ENCODE results near the gene FLT4.

FLT4 gene

DNA sequence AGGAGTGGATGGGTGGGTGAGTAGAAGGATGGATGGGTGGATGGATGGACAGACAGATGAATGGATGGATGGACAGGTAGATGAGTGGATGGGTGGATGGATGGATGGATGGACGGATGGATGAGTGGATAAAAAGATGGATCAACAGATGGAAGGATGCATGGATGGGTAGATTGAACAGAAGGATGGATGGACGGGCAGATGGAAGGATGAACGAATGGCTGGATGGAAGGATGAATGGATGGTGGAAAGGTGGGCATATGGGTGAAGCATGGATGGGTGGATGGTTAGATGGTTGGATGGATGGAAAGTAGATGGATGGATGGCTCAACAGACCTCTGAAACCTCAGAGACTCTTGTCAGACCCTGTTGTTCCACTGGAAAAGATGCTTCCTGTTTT, 10.1 kb downstream of the FLT4 start:
- Histone ChIP-seq H2AFZ (ENCODE audit: low read depth, low read length, severe bottlenecking) (no peak overlapping the region), H3K79me2 (ENCODE audit: insufficient read depth, low read length) (no peaks in the 10 kb centered on the region), H3F3A (ENCODE audit: insufficient read depth) (no peaks in the 10 kb centered on the region), H3K4me3 (ENCODE audit: insufficient read depth, low read length, poor library complexity, severe bottlenecking) (no peak overlapping the region), H3K9me2 (replicated peaks; ENCODE audit: insufficient read depth, low read length) (no peaks in the 10 kb centered on the region), H3K27me3 (ENCODE audit: low read length) (no peaks in the 10 kb centered on the region), H3K4me2 (ENCODE audit: low read depth, low read length, poor library complexity, severe bottlenecking) (no peak overlapping the region), H3K9ac (ENCODE audit: low read length) (no peak overlapping the region), H4K20me1 (ENCODE audit: low read depth, low read length) (no peaks in the 10 kb centered on the region), H3K9me3 (ENCODE audit: insufficient read depth, low read length) (no peaks in the 10 kb centered on the region), H3K27ac (ENCODE audit: low read depth, low read length) (no peak overlapping the region), H3K36me3 (ENCODE audit: low read length) (no peaks in the 10 kb centered on the region)
- no peak for TF ChIP-seq EZH2phosphoT487 (conservative IDR thresholded peaks at IDR 0.05; ENCODE audit: low read length)
- TF ChIP-seq CTCF (IDR thresholded peaks at IDR 0.05; ENCODE audit: insufficient read depth, low read length, poor library complexity, severe bottlenecking): no peak

DNA sequence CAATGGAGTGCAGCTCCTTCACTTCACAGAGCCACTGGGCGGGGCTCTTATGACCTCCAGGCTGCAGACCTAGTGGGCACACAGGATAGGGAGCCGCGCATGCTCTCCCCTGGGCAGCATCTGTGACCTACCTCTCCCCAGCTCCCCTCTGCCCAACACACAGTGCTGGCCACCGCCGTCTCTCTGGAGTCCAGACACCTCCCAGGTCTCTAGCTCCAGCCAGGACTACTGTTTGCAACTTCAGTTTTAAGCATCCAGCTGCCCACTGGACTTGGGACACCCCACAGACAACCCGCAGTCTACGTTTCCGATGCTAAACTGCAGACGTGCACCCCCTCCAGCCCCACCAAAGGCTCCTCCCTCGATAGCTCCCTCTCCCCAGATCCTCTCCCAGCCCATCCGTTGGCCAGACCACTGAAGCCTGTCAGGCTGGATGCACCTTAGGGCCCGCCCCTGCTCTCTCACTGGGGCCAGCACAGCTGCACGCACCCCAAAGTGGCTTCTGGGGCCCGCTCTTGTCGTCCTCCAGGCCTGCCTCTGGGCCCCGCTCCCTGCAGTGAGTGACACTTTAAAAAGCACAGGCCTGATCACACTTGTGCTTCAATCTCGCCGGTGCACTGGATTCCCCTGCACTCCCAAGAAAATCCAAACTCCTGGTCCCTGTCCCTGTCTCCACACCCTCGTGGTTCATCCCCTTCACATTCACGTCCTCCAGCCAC, 11.3 kb downstream of the FLT4 start:
- TF ChIP-seq CTCF (IDR thresholded peaks at IDR 0.05; ENCODE audit: insufficient read depth, low read length, poor library complexity, severe bottlenecking) (no peak), EZH2phosphoT487 (conservative IDR thresholded peaks at IDR 0.05; ENCODE audit: low read length) (no peak)
- Histone ChIP-seq H3K4me2 (ENCODE audit: low read depth, low read length, poor library complexity, severe bottlenecking) (no peak overlapping the region), H4K20me1 (ENCODE audit: low read depth, low read length) (no peaks in the 10 kb centered on the region), H3K9me2 (replicated peaks; ENCODE audit: insufficient read depth, low read length) (no peaks in the 10 kb centered on the region), H3K36me3 (ENCODE audit: low read length) (no peaks in the 10 kb centered on the region), H3K79me2 (ENCODE audit: insufficient read depth, low read length) (no peaks in the 10 kb centered on the region), H3K27me3 (ENCODE audit: low read length) (no peaks in the 10 kb centered on the region), H3K27ac (ENCODE audit: low read depth, low read length) (no peak overlapping the region), H3K9ac (ENCODE audit: low read length) (no peak overlapping the region), H2AFZ (ENCODE audit: low read depth, low read length, severe bottlenecking) (no peak overlapping the region), H3K9me3 (ENCODE audit: insufficient read depth, low read length) (no peaks in the 10 kb centered on the region), H3K4me3 (ENCODE audit: insufficient read depth, low read length, poor library complexity, severe bottlenecking) (no peak overlapping the region), H3F3A (ENCODE audit: insufficient read depth) (no peaks in the 10 kb centered on the region)

- Histone ChIP-seq H3K4me2 (ENCODE audit: low read depth, low read length, poor library complexity, severe bottlenecking) (no peak overlapping the region), H3K36me3 (ENCODE audit: low read length) (no peaks in the 10 kb centered on the region), H3K9me3 (ENCODE audit: insufficient read depth, low read length) (no peaks in the 10 kb centered on the region), H3K27ac (ENCODE audit: low read depth, low read length) (no peak overlapping the region), H4K20me1 (ENCODE audit: low read depth, low read length) (no peaks in the 10 kb centered on the region), H2AFZ (ENCODE audit: low read depth, low read length, severe bottlenecking) (no peak overlapping the region), H3K79me2 (ENCODE audit: insufficient read depth, low read length) (no peaks in the 10 kb centered on the region), H3K4me3 (ENCODE audit: insufficient read depth, low read length, poor library complexity, severe bottlenecking) (no peak overlapping the region), H3K9me2 (replicated peaks; ENCODE audit: insufficient read depth, low read length) (no peaks in the 10 kb centered on the region), H3K27me3 (ENCODE audit: low read length) (no peaks in the 10 kb centered on the region), H3K9ac (ENCODE audit: low read length) (no peak overlapping the region), H3F3A (ENCODE audit: insufficient read depth) (no peaks in the 10 kb centered on the region)
- TF ChIP-seq CTCF (IDR thresholded peaks at IDR 0.05; ENCODE audit: insufficient read depth, low read length, poor library complexity, severe bottlenecking) (no peak), EZH2phosphoT487 (conservative IDR thresholded peaks at IDR 0.05; ENCODE audit: low read length) (no peak)
Observed at GRCh38 chr5:180636403-180637075, 12.9 kb downstream of the FLT4 start.
